HG03558 (cell line): Measurements from ENCODE around the gene TREML4.

Source experiments
- ATAC-seq: cut with Tn5 transposase; IDR thresholded peaks from one replicate; pipeline ENCODE4 v1.9.1; 2021; ENCODE audit warnings: moderate number of reproducible peaks; ENCODE audit not compliant: unreplicated experiment; ENCODE audit errors: extremely low read depth

The TREML4 gene

GRCh38 chr6:41278699-41279405 is 50.7 kb downstream of the TREML4 start:
- no peak for ATAC-seq

GRCh38 chr6:41280381-41281057 is 52.4 kb downstream of the TREML4 start:
- ATAC-seq: no peak

GRCh38 chr6:41283600-41283999 is 55.5 kb downstream of the TREML4 start:
- no peak for ATAC-seq

GRCh38 chr6:41284726-41285125 is 56.6 kb downstream of the TREML4 start:
- ATAC-seq: no peak

GRCh38 chr6:41286544-41287346 is 58.6 kb downstream of the TREML4 start, which contains the start of gene TREM1:
TREM1 (minus strand) TSS chr6:41286682; CDS start chr6:41286655, 27 bp downstream.
- no peak for ATAC-seq

GRCh38 chr6:41288030-41288753 is 60.0 kb downstream of the TREML4 start:
- ATAC-seq: no peak
